Measurements from ENCODE around the gene MAGEC2.

DNA sequence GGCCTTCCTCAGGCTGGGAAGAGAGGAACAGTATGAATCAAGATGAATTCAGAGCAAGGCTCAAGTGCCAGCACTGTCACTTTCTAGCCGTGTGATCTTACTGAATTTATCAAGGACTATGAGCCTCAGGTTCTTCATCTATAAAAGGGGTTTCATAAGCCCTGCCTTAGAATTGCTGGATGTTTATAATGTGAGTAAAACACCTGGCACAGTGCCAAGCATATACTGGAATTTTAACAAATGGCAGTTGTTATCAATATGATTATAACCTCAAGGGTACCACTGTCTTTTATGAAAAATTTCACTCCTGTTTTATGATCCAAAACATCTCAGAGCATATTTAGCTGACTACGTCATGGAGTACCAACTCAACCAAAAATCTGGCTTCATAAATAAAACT, 4.0 kb downstream of the MAGEC2 start:
- TF ChIP-seq, protein P1, sequence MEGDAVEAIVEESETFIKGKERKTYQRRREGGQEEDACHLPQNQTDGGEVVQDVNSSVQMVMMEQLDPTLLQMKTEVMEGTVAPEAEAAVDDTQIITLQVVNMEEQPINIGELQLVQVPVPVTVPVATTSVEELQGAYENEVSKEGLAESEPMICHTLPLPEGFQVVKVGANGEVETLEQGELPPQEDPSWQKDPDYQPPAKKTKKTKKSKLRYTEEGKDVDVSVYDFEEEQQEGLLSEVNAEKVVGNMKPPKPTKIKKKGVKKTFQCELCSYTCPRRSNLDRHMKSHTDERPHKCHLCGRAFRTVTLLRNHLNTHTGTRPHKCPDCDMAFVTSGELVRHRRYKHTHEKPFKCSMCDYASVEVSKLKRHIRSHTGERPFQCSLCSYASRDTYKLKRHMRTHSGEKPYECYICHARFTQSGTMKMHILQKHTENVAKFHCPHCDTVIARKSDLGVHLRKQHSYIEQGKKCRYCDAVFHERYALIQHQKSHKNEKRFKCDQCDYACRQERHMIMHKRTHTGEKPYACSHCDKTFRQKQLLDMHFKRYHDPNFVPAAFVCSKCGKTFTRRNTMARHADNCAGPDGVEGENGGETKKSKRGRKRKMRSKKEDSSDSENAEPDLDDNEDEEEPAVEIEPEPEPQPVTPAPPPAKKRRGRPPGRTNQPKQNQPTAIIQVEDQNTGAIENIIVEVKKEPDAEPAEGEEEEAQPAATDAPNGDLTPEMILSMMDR (IDR thresholded peaks at IDR 0.05 in 8 of 11, conservative IDR thresholded peaks at IDR 0.05 in 3 of 11), result no peak
- TF ChIP-seq POLR2A (IDR thresholded peaks at IDR 0.05) (no peak), POLR2AphosphoS5 (IDR thresholded peaks at IDR 0.05) (no peak)
